Common myeloid progenitor, CD34-positive (primary cell): ENCODE data around the gene SERPINB8. TPM values are rescaled to one million over a fixed set of nuclear protein-coding genes. Genes with fewer than 3 reads are reported as not detected.
"Not testable (repeated sequence)": the region's sequence is repeated elsewhere in the genome, so short reads cannot be mapped to it uniquely, and the experiment has no call there.

Experiments used
- CTCF ChIA-PET: fragments of 350-600 bp; sonication (Branson Sonifier 250); formaldehyde crosslinking; loops from one replicate; lab custom pipeline; 2021; ENCODE audit warnings: antibody characterized with exemption; lab: Charles Lee
- POLR2A ChIA-PET: fragments of 350-600 bp; sonication (Branson Sonifier 250); formaldehyde crosslinking; loops from one replicate; lab custom pipeline; 2021; ENCODE audit warnings: antibody characterized with exemption; lab: Charles Lee
- DNase-seq, 3 donors: peaks; one replicate each; pipeline versions ENCODE4 v3.0.0 to v3.0.0-alpha.2; 2013
- H3K27ac ChIP-seq, 2 experiments: 1 replicate in 1 of 2; 2 replicates in 1 of 2; pipeline ENCODE4 v1.7.0; 2013; ENCODE audit warnings: inconsistent platforms in 2 of 2, low read length in 2 of 2, mild to moderate bottlenecking in 2 of 2, low read depth in 1 of 2, moderate library complexity in 1 of 2; ENCODE audit not compliant: severe bottlenecking in 2 of 2, insufficient read depth in 1 of 2, poor library complexity in 1 of 2
- H3K27me3 ChIP-seq, 5 experiments: replicated peaks in 2 of 5; 1 replicate in 3 of 5; 2 replicates in 2 of 5; pipeline versions ENCODE4 v1.6.1 to v1.7.0; 2013; ENCODE audit warnings: low read length in 4 of 5, mild to moderate bottlenecking in 2 of 5, moderate library complexity in 2 of 5, inconsistent platforms in 1 of 5; ENCODE audit not compliant: insufficient read depth in 5 of 5, control insufficient read depth in 4 of 5
- H3K36me3 ChIP-seq, 4 experiments: 1 replicate in 2 of 4; 2 replicates in 2 of 4; pipeline versions ENCODE4 v1.6.1 to v1.7.0; 2013; ENCODE audit warnings: low read length in 3 of 4, control low read depth in 1 of 4, mild to moderate bottlenecking in 1 of 4; ENCODE audit not compliant: control insufficient read depth in 4 of 4, insufficient read depth in 4 of 4
- H3K4me1 ChIP-seq, 4 experiments: 1 replicate in 3 of 4; 2 replicates in 1 of 4; pipeline versions ENCODE4 v1.6.1 to v1.7.1; 2013; ENCODE audit warnings: low read length in 3 of 4, mild to moderate bottlenecking in 3 of 4, control low read depth in 1 of 4, inconsistent platforms in 1 of 4, moderate library complexity in 1 of 4; ENCODE audit not compliant: control insufficient read depth in 4 of 4, insufficient read depth in 4 of 4; ENCODE audit errors: control extremely low read depth in 1 of 4
- H3K4me3 ChIP-seq, 7 experiments: 1 replicate in 4 of 7; 2 replicates in 3 of 7; pipeline versions ENCODE4 v1.5.1 to v1.7.0; 2013; ENCODE audit warnings: mild to moderate bottlenecking in 7 of 7, low read length in 6 of 7, moderate library complexity in 6 of 7, inconsistent platforms in 2 of 7, low read depth in 2 of 7, control low read depth in 1 of 7; ENCODE audit not compliant: insufficient read depth in 4 of 7, control insufficient read depth in 1 of 7; ENCODE audit errors: extremely low read depth in 1 of 7
- H3K9me3 ChIP-seq, 5 experiments: 1 replicate in 4 of 5; 2 replicates in 1 of 5; pipeline versions ENCODE4 v1.6.1 to v1.7.1; 2013; ENCODE audit warnings: low read length in 4 of 5, mild to moderate bottlenecking in 2 of 5, inconsistent platforms in 1 of 5, low read depth in 1 of 5, moderate library complexity in 1 of 5; ENCODE audit not compliant: control insufficient read depth in 4 of 5, insufficient read depth in 2 of 5; ENCODE audit errors: control extremely low read depth in 1 of 5
- WGBS: methylation state at CpG from one replicate; pipeline ENCODE4 v1.1.5; 2013; ENCODE audit not compliant: insufficient coverage; 5-methylcytosine and 5-hydroxymethylcytosine counted together
- polyA plus RNA-seq: library from polyadenylated mRNA; unstranded; fragments of 120-200 nt; gene quantifications from one replicate; pipeline ENCODE4 v1.2.1, GENCODE V29; 2013

Gene SERPINB8, protein sequence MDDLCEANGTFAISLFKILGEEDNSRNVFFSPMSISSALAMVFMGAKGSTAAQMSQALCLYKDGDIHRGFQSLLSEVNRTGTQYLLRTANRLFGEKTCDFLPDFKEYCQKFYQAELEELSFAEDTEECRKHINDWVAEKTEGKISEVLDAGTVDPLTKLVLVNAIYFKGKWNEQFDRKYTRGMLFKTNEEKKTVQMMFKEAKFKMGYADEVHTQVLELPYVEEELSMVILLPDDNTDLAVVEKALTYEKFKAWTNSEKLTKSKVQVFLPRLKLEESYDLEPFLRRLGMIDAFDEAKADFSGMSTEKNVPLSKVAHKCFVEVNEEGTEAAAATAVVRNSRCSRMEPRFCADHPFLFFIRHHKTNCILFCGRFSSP
- 9.9 TPM for polyA plus RNA-seq

DNA sequence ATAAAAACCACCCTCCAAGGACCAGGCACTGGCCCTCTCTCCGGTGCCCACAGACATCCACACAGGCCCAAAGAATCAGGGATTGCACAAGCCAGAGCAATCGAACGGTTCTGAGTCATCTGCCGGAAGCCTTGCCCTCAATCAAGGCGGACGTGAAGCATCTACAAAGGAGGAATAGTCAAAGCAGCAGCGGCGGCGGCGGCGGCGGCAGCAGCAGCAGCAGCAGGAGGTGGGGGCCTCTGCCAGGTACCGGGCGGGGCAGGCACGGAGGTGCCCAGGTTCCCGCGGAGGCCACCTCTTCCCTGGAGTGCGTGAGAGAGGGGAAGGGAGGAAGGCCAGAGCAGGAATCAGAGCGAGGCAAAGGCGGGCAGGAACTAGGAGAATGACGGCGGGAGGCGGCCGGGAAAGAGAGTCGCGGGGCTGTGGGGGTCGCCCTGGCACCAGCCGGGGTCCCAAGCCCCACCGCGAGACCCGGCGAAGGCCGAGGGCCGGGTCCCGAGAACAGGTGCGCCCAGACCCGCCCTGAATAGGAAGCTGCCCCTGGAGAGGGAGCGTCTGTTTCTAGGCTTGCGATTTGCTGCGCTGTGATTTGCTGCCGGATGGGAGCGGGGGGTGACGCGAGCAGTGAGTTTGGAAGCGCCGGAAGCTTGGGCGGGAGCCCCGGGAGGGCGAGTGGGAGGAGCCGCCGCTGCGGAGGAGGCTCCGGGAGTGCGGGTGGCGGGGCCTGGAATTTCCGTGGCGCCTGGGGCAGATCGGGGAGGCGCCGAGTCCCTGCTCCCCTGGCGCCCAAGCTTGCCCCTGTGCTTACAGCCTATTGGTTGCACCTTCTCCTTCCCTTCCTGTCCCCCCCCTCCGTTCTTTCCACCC, at the start of gene SERPINB8:
Gene SERPINB8 (plus strand): TSS at position 140 of the 867 bp plus-strand sequence. CDS start 8,228 bp downstream, outside the sequence.
- peak; percentile 84 to 94 (median 90) for DNase-seq
- peak within 1 kb of the TSS; percentile 7 to 54 for H3K27ac ChIP-seq
- H3K27me3 ChIP-seq: peaks cover 0 to 11% (median 0%) of the 10 kb centered on the region in 5 experiments
- H3K36me3 ChIP-seq: no peaks in the 10 kb centered on the region
- POLR2A ChIA-PET: no interaction called here
- no peaks in the 10 kb centered on the region for H3K9me3 ChIP-seq
- CTCF ChIA-PET: interaction anchor here (1.0 kb wide), 1 partner anchor 34 kb away, joined by 3 read pairs; no protein-coding TSS in a partner anchor
- peak within 1 kb of the TSS; percentile 68 to 90 (median 83) for H3K4me3 ChIP-seq
- peaks cover 5 to 34% (median 27%) of the 10 kb centered on the region in 4 experiments for H3K4me1 ChIP-seq
- WGBS: 0% methylated on average over 53 of the region's 62 CpGs

- no peak overlapping the region for H3K4me3 ChIP-seq
- no peaks in the 10 kb centered on the region for H3K9me3 ChIP-seq
- POLR2A ChIA-PET: no interaction called here
- H3K4me1 ChIP-seq: no peaks in the 10 kb centered on the region
- CTCF ChIA-PET: no interaction called here
- DNase-seq: no peak
- no peak overlapping the region for H3K27ac ChIP-seq
- 80% methylated on average over 1 of the region's 2 CpGs for WGBS
- no peaks in the 10 kb centered on the region for H3K36me3 ChIP-seq
- no peaks in the 10 kb centered on the region for H3K27me3 ChIP-seq
Measured at GRCh38 chr18:63922049-63922448, 47.8 kb upstream of the SERPINB8 start.

- CTCF ChIA-PET: interaction anchor here (1.9 kb wide), 1 partner anchor 11 kb away, joined by 7 read pairs; no protein-coding TSS in a partner anchor
- WGBS: 83% methylated on average over 1 of the region's 1 CpG
Measured at GRCh38 chr18:63924551-63924950, 45.3 kb upstream of the SERPINB8 start.

GRCh38 chr18:63928331-63928730, 41.5 kb upstream of the SERPINB8 start:
- WGBS: 0% methylated on average over 2 of the region's 8 CpGs

More at GRCh38 chr18:63924551-63924950, 45.3 kb upstream of the SERPINB8 start:
- no peak for DNase-seq
- Histone ChIP-seq H3K27me3 (no peaks in the 10 kb centered on the region), H3K4me1 (peaks cover 3 to 12% (median 7%) of the 10 kb centered on the region in 4 experiments), H3K27ac (no peak overlapping the region), H3K9me3 (no peaks in the 10 kb centered on the region), H3K4me3 (no peak overlapping the region), H3K36me3 (no peaks in the 10 kb centered on the region)
- POLR2A ChIA-PET: no interaction called here

GRCh38 chr18:63929369-63929768, 40.5 kb upstream of the SERPINB8 start:
- H3K9me3 ChIP-seq, H3K27me3 ChIP-seq, H3K27ac ChIP-seq, POLR2A ChIA-PET, H3K36me3 ChIP-seq, H3K4me3 ChIP-seq, CTCF ChIA-PET: not testable (repeated sequence)
- H3K4me1 ChIP-seq: peaks cover 3 to 19% (median 9%) of the 10 kb centered on the region in 4 experiments
- peak in 2 of 3 donors; percentile 30 to 54 for DNase-seq

More at GRCh38 chr18:63928331-63928730, 41.5 kb upstream of the SERPINB8 start:
- ChIA-PET CTCF (interaction anchor here (0.8 kb wide), 1 partner anchor 34 kb away, joined by 3 read pairs; no protein-coding TSS in a partner anchor), POLR2A (no interaction called here)
- Histone ChIP-seq H3K27me3 (no peaks in the 10 kb centered on the region), H3K4me1 (peaks cover 3 to 19% (median 9%) of the 10 kb centered on the region in 4 experiments), H3K27ac (no peak overlapping the region), H3K36me3 (no peaks in the 10 kb centered on the region), H3K4me3 (peak overlapping the region in 1 of 7 experiments; percentile 26), H3K9me3 (no peaks in the 10 kb centered on the region)
- DNase-seq: peak; percentile 42 to 59 (median 51)

DNA sequence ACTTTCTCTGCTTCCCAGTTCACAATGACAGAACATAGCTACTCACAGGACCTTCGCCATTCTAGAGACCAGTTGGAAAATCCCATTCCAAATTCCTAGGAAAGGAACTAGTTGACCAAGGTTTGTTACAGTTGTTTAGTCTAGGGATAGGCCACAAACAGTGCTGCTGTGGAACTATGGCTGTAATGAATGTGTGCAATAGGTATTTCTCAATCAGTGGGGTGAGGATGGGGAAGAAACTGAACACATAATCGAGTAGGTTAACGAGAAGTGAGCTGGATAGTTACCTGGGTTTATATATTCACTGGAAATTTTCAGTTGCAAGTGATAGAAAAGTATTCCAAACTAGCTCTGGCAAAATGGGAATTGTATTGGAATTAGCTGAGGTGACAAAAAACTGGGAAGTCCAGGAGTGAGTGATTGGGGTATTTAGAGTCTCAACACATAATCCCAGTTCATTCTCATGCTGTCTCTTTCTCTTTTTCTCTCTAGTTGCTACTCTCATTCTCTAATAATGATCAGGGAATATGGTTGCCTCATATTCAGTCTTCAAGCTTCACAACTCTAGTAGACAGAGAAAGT, 39.0 kb upstream of the SERPINB8 start:
- H3K9me3 ChIP-seq: no peaks in the 10 kb centered on the region
- no peak for DNase-seq
- WGBS: 88% methylated on average over 2 of the region's 3 CpGs
- no peak overlapping the region for H3K27ac ChIP-seq
- ChIA-PET CTCF (no interaction called here), POLR2A (no interaction called here)
- no peaks in the 10 kb centered on the region for H3K27me3 ChIP-seq
- no peak overlapping the region for H3K4me3 ChIP-seq
- H3K36me3 ChIP-seq: no peaks in the 10 kb centered on the region
- H3K4me1 ChIP-seq: peaks cover 5 to 20% (median 13%) of the 10 kb centered on the region in 4 experiments
